Left ventricle myocardium inferior (tissue), 1 donor: ENCODE results near the gene TMEM183A. TPM values are rescaled to one million over a fixed set of nuclear protein-coding genes. Genes with fewer than 3 reads are reported as not detected.
A peak's percentile ranks its signal among the peaks of the same experiment; 100 is the strongest.

Source experiments
- DNase-seq: peaks from one replicate; pipeline ENCODE4 v3.0.0-alpha.2; 2020
- H3K27ac ChIP-seq: fragments of 200-600 bp; replicated peaks from 2 replicates; pipeline ENCODE4 v1.8.0; 2021
- H3K27me3 ChIP-seq: fragments of 200-600 bp; 2 replicates; pipeline ENCODE4 v1.8.0; 2021; ENCODE audit warnings: low read depth
- H3K36me3 ChIP-seq: fragments of 200-600 bp; 2 replicates; pipeline ENCODE4 v1.8.0; 2021
- H3K4me1 ChIP-seq: fragments of 200-600 bp; 2 replicates; pipeline ENCODE4 v1.8.0; 2021
- H3K4me3 ChIP-seq: fragments of 200-600 bp; 2 replicates; pipeline ENCODE4 v1.8.0; 2021; ENCODE audit warnings: mild to moderate bottlenecking, moderate library complexity
- H3K9me3 ChIP-seq: fragments of 200-600 bp; replicated peaks from 2 replicates; pipeline ENCODE4 v1.8.0; 2021
- intact Hi-C: fragments of 100-400 bp; cut with micrococcal nuclease; formaldehyde crosslinking; loops from one replicate; pipeline ENCODE4 v1.11.0; 2022
- total RNA-seq: library from RNA; stranded (reverse); fragmentation: NEBNext Ultra II Directional; extraction: Animal tissue kit (Norgen Biotek cat#: 25700); gene quantifications from one replicate; pipeline ENCODE4 v1.2.1, GENCODE V29; 2021
- TF ChIP-seq, protein P1 (sequence below): fragments of 200-600 bp; IDR thresholded peaks from 2 replicates; pipeline ENCODE4 v1.8.0; 2021; ENCODE audit warnings: antibody characterized with exemption, mild to moderate bottlenecking, borderline replicate concordance
- donor health status: DM: no; HTN: yes; CAD: no; lungs with severe emphysema.

TMEM183A gene
- total RNA-seq, 1 donor from 2014 or later: 21.8 TPM

GRCh38 chr1:202991112-202991511 is 16.1 kb upstream of the TMEM183A start:
- no peak for DNase-seq
- no peaks in the 10 kb centered on the region for H3K36me3 ChIP-seq
- no peaks in the 10 kb centered on the region for H3K9me3 ChIP-seq
- H3K4me1 ChIP-seq: no peaks in the 10 kb centered on the region
- H3K27ac ChIP-seq: no peak overlapping the region
- intact Hi-C loops: no loop called here
- TF ChIP-seq, protein P1, sequence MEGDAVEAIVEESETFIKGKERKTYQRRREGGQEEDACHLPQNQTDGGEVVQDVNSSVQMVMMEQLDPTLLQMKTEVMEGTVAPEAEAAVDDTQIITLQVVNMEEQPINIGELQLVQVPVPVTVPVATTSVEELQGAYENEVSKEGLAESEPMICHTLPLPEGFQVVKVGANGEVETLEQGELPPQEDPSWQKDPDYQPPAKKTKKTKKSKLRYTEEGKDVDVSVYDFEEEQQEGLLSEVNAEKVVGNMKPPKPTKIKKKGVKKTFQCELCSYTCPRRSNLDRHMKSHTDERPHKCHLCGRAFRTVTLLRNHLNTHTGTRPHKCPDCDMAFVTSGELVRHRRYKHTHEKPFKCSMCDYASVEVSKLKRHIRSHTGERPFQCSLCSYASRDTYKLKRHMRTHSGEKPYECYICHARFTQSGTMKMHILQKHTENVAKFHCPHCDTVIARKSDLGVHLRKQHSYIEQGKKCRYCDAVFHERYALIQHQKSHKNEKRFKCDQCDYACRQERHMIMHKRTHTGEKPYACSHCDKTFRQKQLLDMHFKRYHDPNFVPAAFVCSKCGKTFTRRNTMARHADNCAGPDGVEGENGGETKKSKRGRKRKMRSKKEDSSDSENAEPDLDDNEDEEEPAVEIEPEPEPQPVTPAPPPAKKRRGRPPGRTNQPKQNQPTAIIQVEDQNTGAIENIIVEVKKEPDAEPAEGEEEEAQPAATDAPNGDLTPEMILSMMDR: no peak
- H3K4me3 ChIP-seq: no peak overlapping the region
- peaks cover 71% of the 10 kb centered on the region for H3K27me3 ChIP-seq

- DNase-seq: no peak
- Histone ChIP-seq H3K27ac (no peak overlapping the region), H3K4me3 (no peak overlapping the region), H3K9me3 (no peaks in the 10 kb centered on the region), H3K36me3 (no peaks in the 10 kb centered on the region), H3K27me3 (peaks cover 44% of the 10 kb centered on the region), H3K4me1 (peaks cover 4% of the 10 kb centered on the region)
- TF ChIP-seq, protein P1: no peak
- intact Hi-C loops: no loop called here
These were observed 12.4 kb upstream of the TMEM183A start for GRCh38 chr1:202994756-202995155.

GRCh38 chr1:202998836-202999750 is 8.1 kb upstream of the TMEM183A start:
- intact Hi-C loops: no loop called here
- Histone ChIP-seq H3K4me1 (peaks cover 4% of the 10 kb centered on the region), H3K36me3 (no peaks in the 10 kb centered on the region), H3K9me3 (no peaks in the 10 kb centered on the region), H3K4me3 (no peak overlapping the region), H3K27me3 (peaks cover 23% of the 10 kb centered on the region), H3K27ac (no peak overlapping the region)
- TF ChIP-seq, protein P1: peak; percentile 86
- no peak for DNase-seq

- Histone ChIP-seq H3K36me3 (no peaks in the 10 kb centered on the region), H3K9me3 (no peaks in the 10 kb centered on the region), H3K4me3 (no peak overlapping the region), H3K27me3 (peaks cover 10% of the 10 kb centered on the region), H3K27ac (no peak overlapping the region), H3K4me1 (peaks cover 4% of the 10 kb centered on the region)
- intact Hi-C loops: loop anchor here (10.0 kb wide), 1 partner anchor 246 kb away; no protein-coding TSS in a partner anchor
- DNase-seq: no peak
- TF ChIP-seq, protein P1: no peak
These were observed 6.8 kb upstream of the TMEM183A start for GRCh38 chr1:203000217-203000944.

DNA sequence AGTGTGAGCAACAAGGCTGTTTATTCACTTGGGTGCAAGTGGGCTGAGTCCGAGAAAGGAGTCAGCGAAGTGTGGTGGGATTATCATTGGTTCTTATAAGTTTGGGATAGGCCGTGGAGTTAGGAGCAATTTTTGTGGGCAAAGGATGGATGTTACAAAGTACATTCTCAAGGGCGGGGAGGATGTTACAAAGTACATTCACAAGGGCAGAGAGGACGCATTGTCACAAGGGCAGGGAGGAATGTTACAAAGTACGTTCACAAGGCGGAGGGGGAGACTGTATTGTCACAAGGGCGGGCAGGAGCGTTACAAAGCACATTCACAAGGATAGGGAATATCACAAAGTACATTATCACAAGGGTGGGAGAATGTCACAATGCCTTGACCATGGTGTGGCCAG is 5.2 kb upstream of the TMEM183A start:
- no peak overlapping the region for H3K27ac ChIP-seq
- peaks cover 16% of the 10 kb centered on the region for H3K4me1 ChIP-seq
- H3K36me3 ChIP-seq: no peaks in the 10 kb centered on the region
- no peaks in the 10 kb centered on the region for H3K27me3 ChIP-seq
- intact Hi-C loops: loop anchor here (10.0 kb wide), 1 partner anchor 247 kb away; no protein-coding TSS in a partner anchor
- TF ChIP-seq, protein P1: no peak
- DNase-seq: no peak
- H3K9me3 ChIP-seq: no peaks in the 10 kb centered on the region
- H3K4me3 ChIP-seq: no peak overlapping the region
